B cell (primary cell): ENCODE results near the gene MARCHF3.

Experiments
- EZH2 ChIP-seq: IDR thresholded peaks from 2 replicates; pipeline ENCODE4 v1.6.1; 2012; ENCODE audit warnings: borderline replicate concordance, low read depth, mild to moderate bottlenecking, moderate library complexity, low read length; ENCODE audit not compliant: insufficient read depth, poor library complexity, severe bottlenecking
- TF ChIP-seq, protein P1 (sequence below): fragments of 200-600 bp; IDR thresholded peaks from one replicate; pipeline ENCODE4 v1.8.0; 2022; ENCODE audit warnings: antibody characterized with exemption, mild to moderate bottlenecking

DNA sequence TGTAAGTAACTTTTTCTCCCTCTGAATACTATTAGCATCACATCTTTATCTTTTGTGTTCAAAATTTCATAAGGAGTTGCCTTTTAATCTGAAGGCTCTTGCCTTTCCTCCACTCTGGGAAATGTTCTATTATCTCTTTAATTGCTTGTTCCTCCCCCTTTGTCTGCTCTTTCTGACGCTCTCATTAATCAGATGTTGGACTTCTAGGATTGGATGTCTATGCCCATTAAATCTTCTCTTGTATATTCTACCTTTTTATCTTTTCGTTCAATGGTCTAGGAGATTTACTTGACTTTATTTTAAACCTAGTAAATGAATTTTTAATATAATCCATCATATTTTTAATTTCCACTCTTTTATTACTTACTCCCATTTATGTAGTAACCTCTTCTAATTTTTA lies 76.7 kb downstream of the MARCHF3 start:
- TF ChIP-seq, protein P1, sequence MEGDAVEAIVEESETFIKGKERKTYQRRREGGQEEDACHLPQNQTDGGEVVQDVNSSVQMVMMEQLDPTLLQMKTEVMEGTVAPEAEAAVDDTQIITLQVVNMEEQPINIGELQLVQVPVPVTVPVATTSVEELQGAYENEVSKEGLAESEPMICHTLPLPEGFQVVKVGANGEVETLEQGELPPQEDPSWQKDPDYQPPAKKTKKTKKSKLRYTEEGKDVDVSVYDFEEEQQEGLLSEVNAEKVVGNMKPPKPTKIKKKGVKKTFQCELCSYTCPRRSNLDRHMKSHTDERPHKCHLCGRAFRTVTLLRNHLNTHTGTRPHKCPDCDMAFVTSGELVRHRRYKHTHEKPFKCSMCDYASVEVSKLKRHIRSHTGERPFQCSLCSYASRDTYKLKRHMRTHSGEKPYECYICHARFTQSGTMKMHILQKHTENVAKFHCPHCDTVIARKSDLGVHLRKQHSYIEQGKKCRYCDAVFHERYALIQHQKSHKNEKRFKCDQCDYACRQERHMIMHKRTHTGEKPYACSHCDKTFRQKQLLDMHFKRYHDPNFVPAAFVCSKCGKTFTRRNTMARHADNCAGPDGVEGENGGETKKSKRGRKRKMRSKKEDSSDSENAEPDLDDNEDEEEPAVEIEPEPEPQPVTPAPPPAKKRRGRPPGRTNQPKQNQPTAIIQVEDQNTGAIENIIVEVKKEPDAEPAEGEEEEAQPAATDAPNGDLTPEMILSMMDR: no peak
- TF ChIP-seq EZH2: no peak
